Mucosa of descending colon (tissue), 3 donors: Measurements from ENCODE around the gene COPE. TPM values are rescaled to one million over a fixed set of nuclear protein-coding genes. Genes with fewer than 3 reads are reported as not detected.

Experiments
- ATAC-seq: fragments of 200-7000 bp; cut with Tn5 transposase; one replicate; pipeline ENCODE4 v1.9.1; 2020; ENCODE audit warnings: mild to moderate bottlenecking, moderate library complexity
- DNase-seq, 3 donors: peaks; one replicate each; pipeline ENCODE4 v3.0.0-alpha.2; 2020
- H3K36me3 ChIP-seq: fragments of 200-600 bp; one replicate; pipeline ENCODE4 v1.8.0; 2021; ENCODE audit warnings: low read depth, mild to moderate bottlenecking
- H3K4me1 ChIP-seq: fragments of 200-600 bp; one replicate; pipeline ENCODE4 v1.8.0; 2021; ENCODE audit warnings: low read depth, mild to moderate bottlenecking
- H3K4me3 ChIP-seq: fragments of 200-600 bp; one replicate; pipeline ENCODE4 v1.8.0; 2021; ENCODE audit warnings: mild to moderate bottlenecking
- H3K9me3 ChIP-seq: fragments of 200-600 bp; one replicate; pipeline ENCODE4 v1.8.0; 2021; ENCODE audit warnings: mild to moderate bottlenecking
- CTCF ChIP-seq: fragments of 200-600 bp; IDR thresholded peaks from one replicate; pipeline ENCODE4 v1.8.0; 2022; ENCODE audit warnings: antibody characterized with exemption, mild to moderate bottlenecking
- intact Hi-C, 2 donors: fragments of 100-400 bp; cut with DNase I in 1 of 2; cut with micrococcal nuclease in 1 of 2; formaldehyde crosslinking; loops; one replicate each; pipeline versions ENCODE4 v1.11.0 to v1.11.1; 2022; cut with DNase I, micrococcal nuclease
- total RNA-seq, 3 donors: library from RNA; stranded (reverse); fragmentation: NEBNext Ultra II Directional in 2 of 3; extraction: Animal tissue kit (Norgen Biotek cat#: 25700) in 2 of 3; gene quantifications; one replicate each; pipeline versions ENCODE4 v1.2.1 to v1.2.4, GENCODE V29; 2021 to 2023
- donor health status: DM: no; HTN: no; CAD: no; lungs with moderate emphysema.
- donor health status: DM: no; HTN: no; CAD: no.
- donor health status: DM: no; HTN: yes; CAD: no.

COPE gene
- total RNA-seq, 3 donors from 2014 or later, result 119 to 227 (median 176) TPM

GRCh38 chr19:18901491-18901890, 17.7 kb downstream of the COPE start:
- no peak overlapping the region for H3K4me3 ChIP-seq
- no peaks in the 10 kb centered on the region for H3K4me1 ChIP-seq
- no peaks in the 10 kb centered on the region for H3K9me3 ChIP-seq
- TF ChIP-seq CTCF, result no peak
- H3K36me3 ChIP-seq, result peaks cover 1% of the 10 kb centered on the region
- intact Hi-C loops, result no loop called here
- ATAC-seq, result no peak
- no peak for DNase-seq

- H3K4me3 ChIP-seq, result no peak overlapping the region
- intact Hi-C loops, result no loop called here
- no peaks in the 10 kb centered on the region for H3K4me1 ChIP-seq
- no peak for DNase-seq
- no peak for ATAC-seq
- H3K9me3 ChIP-seq, result no peaks in the 10 kb centered on the region
- no peak for TF ChIP-seq CTCF
- H3K36me3 ChIP-seq, result no peaks in the 10 kb centered on the region
Observed at GRCh38 chr19:18900700-18901481, 18.3 kb downstream of the COPE start.

- Histone ChIP-seq H3K9me3 (no peaks in the 10 kb centered on the region), H3K4me3 (no peak overlapping the region), H3K4me1 (peaks cover 4% of the 10 kb centered on the region), H3K36me3 (no peaks in the 10 kb centered on the region)
- intact Hi-C loops, result no loop called here
- no peak for TF ChIP-seq CTCF
- ATAC-seq (no peak), DNase-seq (no peak)
Observed at GRCh38 chr19:18899624-18900560, 19.3 kb downstream of the COPE start.

GRCh38 chr19:18898607-18899408, 20.4 kb downstream of the COPE start:
- no peaks in the 10 kb centered on the region for H3K36me3 ChIP-seq
- no peak for TF ChIP-seq CTCF
- DNase-seq (no peak), ATAC-seq (no peak)
- H3K4me3 ChIP-seq, result no peak overlapping the region
- H3K9me3 ChIP-seq, result no peaks in the 10 kb centered on the region
- peaks cover 4% of the 10 kb centered on the region for H3K4me1 ChIP-seq
- intact Hi-C loops, result no loop called here

GRCh38 chr19:18898081-18898606, 21.0 kb downstream of the COPE start:
- no peak for ATAC-seq
- no peak for DNase-seq
- peaks cover 4% of the 10 kb centered on the region for H3K4me1 ChIP-seq

More at GRCh38 chr19:18898081-18898606, 21.0 kb downstream of the COPE start:
- H3K4me3 ChIP-seq, result no peak overlapping the region
- H3K36me3 ChIP-seq, result no peaks in the 10 kb centered on the region
- no peak for TF ChIP-seq CTCF
- intact Hi-C loops, result no loop called here
- H3K9me3 ChIP-seq, result no peaks in the 10 kb centered on the region
